ENCODE data around the gene EIF4A3.

DNA sequence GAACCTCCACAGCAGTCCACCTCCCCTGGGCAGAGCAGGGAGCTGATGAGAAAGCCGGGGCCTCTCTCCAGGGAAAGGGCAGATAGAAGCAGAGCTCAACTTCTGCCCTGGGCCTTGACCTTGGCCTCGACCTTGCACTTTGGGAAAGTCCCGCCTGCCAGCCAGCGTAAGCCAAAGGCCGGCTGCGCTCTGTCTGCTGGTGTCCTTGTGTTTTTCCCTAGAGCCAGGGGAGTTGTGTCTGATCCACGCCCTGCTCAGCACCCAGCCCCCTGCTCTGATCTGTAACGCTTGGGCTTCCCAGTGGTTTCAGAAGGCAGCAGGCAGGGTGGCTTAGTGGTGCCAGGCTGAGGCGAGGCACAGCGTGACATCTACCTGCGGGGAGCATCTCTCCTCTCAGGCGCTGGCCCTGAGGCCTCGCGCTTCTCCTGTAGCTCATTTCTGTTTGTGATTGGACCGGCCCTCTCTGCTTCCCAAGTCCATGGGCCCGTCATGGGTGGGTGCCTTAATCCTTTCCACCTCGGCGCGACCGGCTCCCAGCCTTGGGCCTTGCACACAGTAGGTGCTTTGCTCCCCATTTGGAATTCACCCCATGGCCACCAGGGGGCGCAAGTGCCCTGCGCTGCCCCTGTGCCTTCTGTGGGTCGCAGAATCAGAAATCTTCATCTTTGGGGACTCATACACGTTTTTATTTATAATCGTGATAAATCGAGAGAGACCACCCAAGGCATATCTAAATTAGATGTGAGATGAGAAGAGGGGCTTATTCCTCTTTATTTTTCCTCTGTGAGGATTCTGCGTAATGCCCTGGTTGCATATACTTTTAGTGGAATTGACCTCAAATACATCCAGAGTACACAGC is 49.0 kb upstream of the EIF4A3 start:
- no peak for TF ChIP-seq ESRRG (CRISPR knock-in tag; IDR thresholded peaks at IDR 0.05)
- TF ChIP-seq PPARA (CRISPR knock-in tag; IDR thresholded peaks at IDR 0.05; ENCODE audit: borderline replicate concordance), result no peak
- no peak for TF ChIP-seq CSDC2 (CRISPR knock-in tag; IDR thresholded peaks at IDR 0.05)
- no peak for TF ChIP-seq RARB (CRISPR knock-in tag; IDR thresholded peaks at IDR 0.05)

All from SK-N-SH treated with all-trans-retinoic acid at 6 μM for 48 hours (cell line).